CD4-positive, alpha-beta T cell (primary cell): ENCODE results near the gene PRUNE1. TPM values are rescaled to one million over a fixed set of nuclear protein-coding genes. Genes with fewer than 3 reads are reported as not detected.

Source experiments
- ATAC-seq: fragments of 200-7000 bp; cut with Tn5 transposase; one replicate; pipeline ENCODE4 v1.10.0; 2022; ENCODE audit warnings: mild to moderate bottlenecking; ENCODE audit not compliant: poor library complexity
- CTCF ChIA-PET: fragments of 350-600 bp; sonication (Branson Sonifier 250); formaldehyde crosslinking; loops from one replicate; lab custom pipeline; 2021; ENCODE audit warnings: antibody characterized with exemption, inconsistent platforms; lab: Charles Lee
- POLR2A ChIA-PET: fragments of 350-600 bp; sonication (Branson Sonifier 250); formaldehyde crosslinking; loops from one replicate; lab custom pipeline; 2021; ENCODE audit warnings: antibody characterized with exemption, inconsistent platforms; lab: Charles Lee
- DNase-seq, 14 experiments: peaks; one replicate each; pipeline ENCODE4 v3.0.0-alpha.2; 2013 to 2020; ENCODE audit warnings: mixed read lengths in 2 of 14
- H3K27ac ChIP-seq, 2 donors: one replicate each; pipeline versions ENCODE4 v1.5.1 to v1.7.0; 2013; ENCODE audit warnings: low read length in 2 of 2, low read depth in 1 of 2, mild to moderate bottlenecking in 1 of 2
- H3K27me3 ChIP-seq, 2 experiments: 1 replicate in 1 of 2; 2 replicates in 1 of 2; pipeline versions ENCODE4 v1.6.1 to v1.7.0; 2013; ENCODE audit warnings: low read length in 2 of 2, control low read depth in 1 of 2, mild to moderate bottlenecking in 1 of 2, moderate library complexity in 1 of 2; ENCODE audit not compliant: insufficient read depth in 2 of 2, control insufficient read depth in 1 of 2
- H3K36me3 ChIP-seq: one replicate; pipeline ENCODE4 v1.6.1; 2013; ENCODE audit warnings: low read length, control low read depth; ENCODE audit not compliant: insufficient read depth
- H3K4me1 ChIP-seq: one replicate; pipeline ENCODE4 v1.6.1; 2013; ENCODE audit warnings: low read length, control low read depth; ENCODE audit not compliant: insufficient read depth
- H3K4me3 ChIP-seq: one replicate; pipeline ENCODE4 v1.5.1; 2013; ENCODE audit warnings: mild to moderate bottlenecking, low read length, moderate library complexity
- H3K9me3 ChIP-seq, 2 experiments: 1 replicate in 1 of 2; 2 replicates in 1 of 2; pipeline versions ENCODE4 v1.6.1 to v1.7.0; 2013; ENCODE audit warnings: low read length in 2 of 2, mild to moderate bottlenecking in 2 of 2, control low read depth in 1 of 2, moderate library complexity in 1 of 2; ENCODE audit not compliant: control insufficient read depth in 1 of 2, insufficient read depth in 1 of 2
- H3K27ac Mint-ChIP-seq: one replicate; pipeline ENCODE4 v1.8.0; 2020; ENCODE audit warnings: mixed read lengths
- H3K27me3 Mint-ChIP-seq: one replicate; pipeline ENCODE4 v1.8.0; 2021; ENCODE audit warnings: mixed read lengths
- H3K36me3 Mint-ChIP-seq: one replicate; pipeline ENCODE4 v1.8.0; 2021; ENCODE audit warnings: low read depth, mixed read lengths
- H3K4me1 Mint-ChIP-seq: one replicate; pipeline ENCODE4 v1.8.0; 2021; ENCODE audit warnings: low read depth, mixed read lengths
- H3K4me3 Mint-ChIP-seq: one replicate; pipeline ENCODE4 v1.8.0; 2020; ENCODE audit warnings: mild to moderate bottlenecking, mixed read lengths
- H3K9me3 Mint-ChIP-seq: one replicate; pipeline ENCODE4 v1.8.0; 2020; ENCODE audit warnings: mixed read lengths
- intact Hi-C, 2 experiments: fragments of 100-400 bp; cut with DNase I in 1 of 2; cut with micrococcal nuclease in 1 of 2; formaldehyde crosslinking; loops; one replicate each; pipeline versions ENCODE4 v1.15.1 to v1.9.0; 2023 to 2025; cut with DNase I, micrococcal nuclease
- total RNA-seq, 174 experiments: library from RNA in 2 of 174; stranded (reverse) in 2 of 174; gene quantifications; one replicate each; pipeline ENCODE4 v1.2.3 and lab custom pipeline; 2021 to 2026
- TF ChIP-seq, protein P1 (sequence below): fragments of 200-600 bp; IDR thresholded peaks from one replicate; pipeline ENCODE4 v1.8.0; 2022; ENCODE audit warnings: antibody characterized with exemption, mild to moderate bottlenecking

PRUNE1 gene
- total RNA-seq, 2 experiments from 2014 or later: 10.9 to 12.1 TPM

- no peaks in the 10 kb centered on the region for H3K9me3 Mint-ChIP-seq
- ATAC-seq (no peak), DNase-seq (no peak)
- Histone ChIP-seq H3K36me3 (peaks cover 60% of the 10 kb centered on the region), H3K9me3 (no peaks in the 10 kb centered on the region), H3K4me3 (no peak overlapping the region), H3K27me3 (no peaks in the 10 kb centered on the region), H3K27ac (no peak overlapping the region), H3K4me1 (peaks cover 47% of the 10 kb centered on the region)
- intact Hi-C loops: loop anchor here in 1 of 2 experiments (5.0 kb wide), 2 partner anchors 436 to 536 kb away; no protein-coding TSS in a partner anchor
- ChIA-PET POLR2A (interaction anchor here (0.6 to 0.9 kb wide), 2 partner anchors 192 to 224 kb away, joined by 3 read pairs; partner anchors contain the start of gene VPS72), CTCF (interaction anchor here (0.8 kb wide), 1 partner anchor 73 kb away, joined by 3 read pairs; no protein-coding TSS in a partner anchor)
- TF ChIP-seq, protein P1, sequence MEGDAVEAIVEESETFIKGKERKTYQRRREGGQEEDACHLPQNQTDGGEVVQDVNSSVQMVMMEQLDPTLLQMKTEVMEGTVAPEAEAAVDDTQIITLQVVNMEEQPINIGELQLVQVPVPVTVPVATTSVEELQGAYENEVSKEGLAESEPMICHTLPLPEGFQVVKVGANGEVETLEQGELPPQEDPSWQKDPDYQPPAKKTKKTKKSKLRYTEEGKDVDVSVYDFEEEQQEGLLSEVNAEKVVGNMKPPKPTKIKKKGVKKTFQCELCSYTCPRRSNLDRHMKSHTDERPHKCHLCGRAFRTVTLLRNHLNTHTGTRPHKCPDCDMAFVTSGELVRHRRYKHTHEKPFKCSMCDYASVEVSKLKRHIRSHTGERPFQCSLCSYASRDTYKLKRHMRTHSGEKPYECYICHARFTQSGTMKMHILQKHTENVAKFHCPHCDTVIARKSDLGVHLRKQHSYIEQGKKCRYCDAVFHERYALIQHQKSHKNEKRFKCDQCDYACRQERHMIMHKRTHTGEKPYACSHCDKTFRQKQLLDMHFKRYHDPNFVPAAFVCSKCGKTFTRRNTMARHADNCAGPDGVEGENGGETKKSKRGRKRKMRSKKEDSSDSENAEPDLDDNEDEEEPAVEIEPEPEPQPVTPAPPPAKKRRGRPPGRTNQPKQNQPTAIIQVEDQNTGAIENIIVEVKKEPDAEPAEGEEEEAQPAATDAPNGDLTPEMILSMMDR: no peak
- no peaks in the 10 kb centered on the region for H3K27me3 Mint-ChIP-seq
- no peak overlapping the region for H3K4me3 Mint-ChIP-seq
- H3K4me1 Mint-ChIP-seq: peaks cover 36% of the 10 kb centered on the region
- no peak overlapping the region for H3K27ac Mint-ChIP-seq
- peaks cover 70% of the 10 kb centered on the region for H3K36me3 Mint-ChIP-seq
These were observed 10.3 kb upstream of the PRUNE1 start for GRCh38 chr1:150997949-150998348.

GRCh38 chr1:150999051-150999674, 9.1 kb upstream of the PRUNE1 start:
- H3K36me3 ChIP-seq: peaks cover 60% of the 10 kb centered on the region
- H3K27me3 ChIP-seq: no peaks in the 10 kb centered on the region
- H3K36me3 Mint-ChIP-seq: peaks cover 74% of the 10 kb centered on the region
- H3K27ac Mint-ChIP-seq: peak overlapping the region; percentile 47
- ChIA-PET POLR2A (interaction anchor here (1.2 to 1.7 kb wide), 2 partner anchors 17 to 24 kb away, joined by 3 read pairs; partner anchors contain the start of genes ANXA9 and CERS2), CTCF (interaction anchor here (0.6 to 1.5 kb wide), 2 partner anchors 42 to 404 kb away, joined by 3 read pairs; no protein-coding TSS in a partner anchor)
- H3K9me3 Mint-ChIP-seq: no peaks in the 10 kb centered on the region
- ATAC-seq (no peak), DNase-seq (peak in 1 of 14 experiments; percentile 22)
- peaks cover 47% of the 10 kb centered on the region for H3K4me1 Mint-ChIP-seq
- TF ChIP-seq, protein P1: no peak
- peak overlapping the region in 1 of 2 donors; percentile 19 for H3K27ac ChIP-seq
- H3K9me3 ChIP-seq: no peaks in the 10 kb centered on the region
- H3K27me3 Mint-ChIP-seq: no peaks in the 10 kb centered on the region
- no peak overlapping the region for H3K4me3 Mint-ChIP-seq
- no peak overlapping the region for H3K4me3 ChIP-seq
- peaks cover 58% of the 10 kb centered on the region for H3K4me1 ChIP-seq
- intact Hi-C loops: loop anchor here in 1 of 2 experiments (5.0 kb wide), 2 partner anchors 437 to 537 kb away; no protein-coding TSS in a partner anchor

DNA sequence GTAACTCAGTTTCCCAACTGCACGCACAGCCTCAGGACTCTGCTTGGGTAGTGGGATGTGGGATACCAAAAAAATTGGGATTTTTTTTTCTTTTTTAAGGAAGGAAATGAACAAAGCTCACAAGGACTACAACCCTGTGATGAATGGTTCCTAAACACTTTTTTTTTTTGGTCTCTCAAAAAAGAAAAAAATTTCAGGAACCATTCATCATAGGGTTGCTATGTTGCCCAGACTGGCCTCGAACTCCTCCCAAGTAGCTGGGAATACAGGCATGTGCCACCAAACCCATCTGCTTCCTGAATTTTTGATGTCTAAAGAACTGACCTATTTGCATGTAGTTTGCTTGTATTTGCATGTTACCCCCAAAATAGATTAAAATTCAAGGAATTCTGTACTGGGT, 8.3 kb upstream of the PRUNE1 start:
- no peaks in the 10 kb centered on the region for H3K27me3 ChIP-seq
- H3K4me1 ChIP-seq: peaks cover 66% of the 10 kb centered on the region
- peaks cover 74% of the 10 kb centered on the region for H3K36me3 Mint-ChIP-seq
- no peaks in the 10 kb centered on the region for H3K9me3 Mint-ChIP-seq
- intact Hi-C loops: loop anchor here in 1 of 2 experiments (2.0 to 5.0 kb wide), 3 partner anchors 21 to 538 kb away; no protein-coding TSS in a partner anchor
- ATAC-seq (no peak), DNase-seq (no peak)
- no peak overlapping the region for H3K4me3 Mint-ChIP-seq
- H3K27ac ChIP-seq: no peak overlapping the region
- POLR2A ChIA-PET: interaction anchor here (1.2 to 1.7 kb wide), 2 partner anchors 17 to 25 kb away, joined by 3 read pairs; partner anchors contain the start of genes ANXA9 and CERS2
- CTCF ChIA-PET: interaction anchor here (0.8 kb wide), 1 partner anchor 25 kb away, joined by 3 read pairs; no protein-coding TSS in a partner anchor
- no peak overlapping the region for H3K4me3 ChIP-seq
- H3K4me1 Mint-ChIP-seq: peaks cover 50% of the 10 kb centered on the region
- TF ChIP-seq, protein P1: no peak
- no peaks in the 10 kb centered on the region for H3K27me3 Mint-ChIP-seq
- peaks cover 60% of the 10 kb centered on the region for H3K36me3 ChIP-seq
- no peaks in the 10 kb centered on the region for H3K9me3 ChIP-seq
- H3K27ac Mint-ChIP-seq: peak overlapping the region; percentile 98
